Stimulated activated CD4-positive, alpha-beta T cell treated with anti-CD3 and anti-CD28 coated beads, Interleukin-1b, Interleukin-23, amount 100 ng/mL, for 1 hour (primary cell): ENCODE measurements around the gene RETN.

Source experiments
- DNase-seq, 2 donors: peaks; one replicate each; pipeline ENCODE4 v3.0.0-alpha.2; 2020; ENCODE audit warnings: low read depth in 2 of 2

The RETN gene

GRCh38 chr19:7668842-7669241 is at the start of gene RETN:
Gene RETN (plus strand): TSS chr19:7669049. CDS start chr19:7669327, 278 bp downstream.
- DNase-seq: no peak

GRCh38 chr19:7619671-7620441 is 49.0 kb upstream of the RETN start:
- no peak for DNase-seq

GRCh38 chr19:7620442-7621412 is 48.1 kb upstream of the RETN start:
- DNase-seq: no peak

GRCh38 chr19:7622933-7623685 is 45.7 kb upstream of the RETN start:
- no peak for DNase-seq

GRCh38 chr19:7623725-7624603 is 44.9 kb upstream of the RETN start:
- DNase-seq: no peak

GRCh38 chr19:7624810-7625209 is 44.0 kb upstream of the RETN start:
- no peak for DNase-seq

- no peak for DNase-seq
Measured at GRCh38 chr19:7625763-7626372, 43.0 kb upstream of the RETN start.

GRCh38 chr19:7627166-7627565 is 41.7 kb upstream of the RETN start:
- DNase-seq: no peak

- no peak for DNase-seq
Measured at GRCh38 chr19:7628589-7629311, 40.1 kb upstream of the RETN start.

- peak; percentile 78 to 89 for DNase-seq
Measured at GRCh38 chr19:7629347-7630054, 39.3 kb upstream of the RETN start, which contains the start of the genes PET100 and XAB2. Gene PET100 (plus strand): TSS chr19:7629793. CDS start chr19:7629834, 41 bp downstream. Gene XAB2 (minus strand): TSS chr19:7629545. CDS start chr19:7629527, 18 bp downstream.

- DNase-seq: no peak
Measured at GRCh38 chr19:7631577-7631976, 37.3 kb upstream of the RETN start.

- DNase-seq: no peak
Measured at GRCh38 chr19:7632340-7633203, 36.3 kb upstream of the RETN start.

GRCh38 chr19:7633698-7634097 is 35.2 kb upstream of the RETN start, which contains the start of gene PCP2:
Gene PCP2 (minus strand): TSS chr19:7633719. CDS start chr19:7633457, 262 bp downstream.
- DNase-seq: no peak

- DNase-seq: no peak
Measured at GRCh38 chr19:7635670-7636069, 33.2 kb upstream of the RETN start.

GRCh38 chr19:7636317-7636690 is 32.5 kb upstream of the RETN start:
- no peak for DNase-seq

GRCh38 chr19:7636691-7637373 is 32.0 kb upstream of the RETN start, which contains the start of gene STXBP2:
Gene STXBP2 (plus strand): TSS chr19:7637110. CDS start chr19:7637150, 40 bp downstream.
- peak; percentile 93 to 95 for DNase-seq
